ENCODE results near the gene MAP2K7.

DNA sequence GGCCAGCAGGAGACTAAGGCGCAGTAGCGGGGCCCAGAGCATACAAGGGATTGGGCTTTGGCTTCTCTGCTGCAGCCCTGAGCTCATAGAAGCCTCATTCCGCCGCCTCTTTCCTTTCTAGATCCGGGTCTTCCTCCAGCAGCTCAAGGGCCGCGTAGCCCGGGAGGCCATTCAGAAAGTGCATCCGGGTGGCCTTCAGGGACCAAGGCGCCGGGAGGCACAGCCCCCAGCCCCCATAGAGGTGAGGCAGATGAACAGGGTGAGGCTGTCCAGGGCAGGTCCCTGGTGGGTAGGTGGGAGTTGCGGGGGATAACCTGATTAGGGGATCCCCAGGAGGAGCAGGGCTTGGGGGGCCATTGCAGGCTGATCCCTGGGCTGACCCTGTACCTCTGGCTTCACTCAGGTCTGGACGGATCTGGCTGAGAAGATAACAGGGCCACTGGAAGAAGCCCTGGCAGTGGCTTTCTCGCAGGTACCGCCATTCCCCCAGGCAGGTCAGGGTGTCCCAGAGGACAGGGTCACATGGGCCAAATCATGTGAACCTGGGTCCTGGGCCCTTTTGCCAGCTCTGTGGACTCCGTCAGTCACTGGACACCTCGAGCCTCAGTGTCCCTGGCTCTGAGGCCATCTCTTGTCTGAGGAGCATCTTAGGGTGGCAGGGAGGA lies 17.8 kb downstream of the MAP2K7 start:
- TF ChIP-seq POLR2AphosphoS5 (IDR thresholded peaks at IDR 0.05) (no peak), EP300 (IDR thresholded peaks at IDR 0.05) (no peak), POLR2A (IDR thresholded peaks at IDR 0.05) (no peak)
- TF ChIP-seq, protein P1, sequence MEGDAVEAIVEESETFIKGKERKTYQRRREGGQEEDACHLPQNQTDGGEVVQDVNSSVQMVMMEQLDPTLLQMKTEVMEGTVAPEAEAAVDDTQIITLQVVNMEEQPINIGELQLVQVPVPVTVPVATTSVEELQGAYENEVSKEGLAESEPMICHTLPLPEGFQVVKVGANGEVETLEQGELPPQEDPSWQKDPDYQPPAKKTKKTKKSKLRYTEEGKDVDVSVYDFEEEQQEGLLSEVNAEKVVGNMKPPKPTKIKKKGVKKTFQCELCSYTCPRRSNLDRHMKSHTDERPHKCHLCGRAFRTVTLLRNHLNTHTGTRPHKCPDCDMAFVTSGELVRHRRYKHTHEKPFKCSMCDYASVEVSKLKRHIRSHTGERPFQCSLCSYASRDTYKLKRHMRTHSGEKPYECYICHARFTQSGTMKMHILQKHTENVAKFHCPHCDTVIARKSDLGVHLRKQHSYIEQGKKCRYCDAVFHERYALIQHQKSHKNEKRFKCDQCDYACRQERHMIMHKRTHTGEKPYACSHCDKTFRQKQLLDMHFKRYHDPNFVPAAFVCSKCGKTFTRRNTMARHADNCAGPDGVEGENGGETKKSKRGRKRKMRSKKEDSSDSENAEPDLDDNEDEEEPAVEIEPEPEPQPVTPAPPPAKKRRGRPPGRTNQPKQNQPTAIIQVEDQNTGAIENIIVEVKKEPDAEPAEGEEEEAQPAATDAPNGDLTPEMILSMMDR (IDR thresholded peaks at IDR 0.05) = no peak
